CD4-positive, alpha-beta T cell (primary cell): ENCODE measurements around the gene MCTP1. TPM values are rescaled to one million over a fixed set of nuclear protein-coding genes. Genes with fewer than 3 reads are reported as not detected.

Experiments used
- ATAC-seq: fragments of 200-7000 bp; cut with Tn5 transposase; one replicate; pipeline ENCODE4 v1.10.0; 2022; ENCODE audit warnings: mild to moderate bottlenecking; ENCODE audit not compliant: poor library complexity
- CTCF ChIA-PET: fragments of 350-600 bp; sonication (Branson Sonifier 250); formaldehyde crosslinking; loops from one replicate; lab custom pipeline; 2021; ENCODE audit warnings: antibody characterized with exemption, inconsistent platforms; lab: Charles Lee
- POLR2A ChIA-PET: fragments of 350-600 bp; sonication (Branson Sonifier 250); formaldehyde crosslinking; loops from one replicate; lab custom pipeline; 2021; ENCODE audit warnings: antibody characterized with exemption, inconsistent platforms; lab: Charles Lee
- DNase-seq, 14 experiments: peaks; one replicate each; pipeline ENCODE4 v3.0.0-alpha.2; 2013 to 2020; ENCODE audit warnings: mixed read lengths in 2 of 14
- H3K27ac ChIP-seq, 2 donors: one replicate each; pipeline versions ENCODE4 v1.5.1 to v1.7.0; 2013; ENCODE audit warnings: low read length in 2 of 2, low read depth in 1 of 2, mild to moderate bottlenecking in 1 of 2
- H3K27me3 ChIP-seq, 2 experiments: 1 replicate in 1 of 2; 2 replicates in 1 of 2; pipeline versions ENCODE4 v1.6.1 to v1.7.0; 2013; ENCODE audit warnings: low read length in 2 of 2, control low read depth in 1 of 2, mild to moderate bottlenecking in 1 of 2, moderate library complexity in 1 of 2; ENCODE audit not compliant: insufficient read depth in 2 of 2, control insufficient read depth in 1 of 2
- H3K36me3 ChIP-seq: one replicate; pipeline ENCODE4 v1.6.1; 2013; ENCODE audit warnings: low read length, control low read depth; ENCODE audit not compliant: insufficient read depth
- H3K4me1 ChIP-seq: one replicate; pipeline ENCODE4 v1.6.1; 2013; ENCODE audit warnings: low read length, control low read depth; ENCODE audit not compliant: insufficient read depth
- H3K4me3 ChIP-seq: one replicate; pipeline ENCODE4 v1.5.1; 2013; ENCODE audit warnings: mild to moderate bottlenecking, low read length, moderate library complexity
- H3K9me3 ChIP-seq, 2 experiments: 1 replicate in 1 of 2; 2 replicates in 1 of 2; pipeline versions ENCODE4 v1.6.1 to v1.7.0; 2013; ENCODE audit warnings: low read length in 2 of 2, mild to moderate bottlenecking in 2 of 2, control low read depth in 1 of 2, moderate library complexity in 1 of 2; ENCODE audit not compliant: control insufficient read depth in 1 of 2, insufficient read depth in 1 of 2
- H3K27ac Mint-ChIP-seq: one replicate; pipeline ENCODE4 v1.8.0; 2020; ENCODE audit warnings: mixed read lengths
- H3K27me3 Mint-ChIP-seq: one replicate; pipeline ENCODE4 v1.8.0; 2021; ENCODE audit warnings: mixed read lengths
- H3K36me3 Mint-ChIP-seq: one replicate; pipeline ENCODE4 v1.8.0; 2021; ENCODE audit warnings: low read depth, mixed read lengths
- H3K4me1 Mint-ChIP-seq: one replicate; pipeline ENCODE4 v1.8.0; 2021; ENCODE audit warnings: low read depth, mixed read lengths
- H3K4me3 Mint-ChIP-seq: one replicate; pipeline ENCODE4 v1.8.0; 2020; ENCODE audit warnings: mild to moderate bottlenecking, mixed read lengths
- H3K9me3 Mint-ChIP-seq: one replicate; pipeline ENCODE4 v1.8.0; 2020; ENCODE audit warnings: mixed read lengths
- intact Hi-C, 2 experiments: fragments of 100-400 bp; cut with DNase I in 1 of 2; cut with micrococcal nuclease in 1 of 2; formaldehyde crosslinking; loops; one replicate each; pipeline versions ENCODE4 v1.15.1 to v1.9.0; 2023 to 2025; cut with DNase I, micrococcal nuclease
- total RNA-seq, 174 experiments: library from RNA in 2 of 174; stranded (reverse) in 2 of 174; gene quantifications; one replicate each; pipeline ENCODE4 v1.2.3 and lab custom pipeline; 2021 to 2026
- TF ChIP-seq, protein P1 (sequence below): fragments of 200-600 bp; IDR thresholded peaks from one replicate; pipeline ENCODE4 v1.8.0; 2022; ENCODE audit warnings: antibody characterized with exemption, mild to moderate bottlenecking

Gene MCTP1
- total RNA-seq, 2 experiments from 2014 or later: 2.1 to 2.7 TPM

DNA sequence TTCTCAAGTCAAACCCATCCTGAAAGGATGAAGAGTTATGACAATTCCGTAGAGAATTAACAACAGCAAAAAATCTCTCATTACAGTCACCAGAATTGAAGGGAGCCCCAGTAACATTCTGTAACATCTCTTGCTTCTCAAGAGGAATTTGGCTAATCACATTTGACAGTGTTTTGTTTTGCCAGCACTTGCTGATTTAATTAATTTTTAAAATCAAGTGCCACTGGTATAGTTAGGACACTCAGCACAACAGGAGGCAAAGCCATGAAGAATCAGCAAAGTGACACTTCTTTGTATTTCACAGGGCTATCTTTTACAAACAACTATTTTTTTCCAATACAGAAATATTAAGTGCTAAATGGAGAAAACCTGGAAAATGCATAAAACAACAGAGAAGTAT, 152.8 kb downstream of the MCTP1 start:
- H3K27ac ChIP-seq: no peak overlapping the region
- H3K4me1 Mint-ChIP-seq: no peaks in the 10 kb centered on the region
- H3K27me3 Mint-ChIP-seq: no peaks in the 10 kb centered on the region
- intact Hi-C loops: no loop called here
- H3K9me3 Mint-ChIP-seq: peaks cover 2% of the 10 kb centered on the region
- H3K36me3 ChIP-seq: no peaks in the 10 kb centered on the region
- H3K27me3 ChIP-seq: no peaks in the 10 kb centered on the region
- no peak overlapping the region for H3K27ac Mint-ChIP-seq
- H3K9me3 ChIP-seq: peaks cover 0 to 4% of the 10 kb centered on the region in 2 experiments
- H3K4me3 ChIP-seq: no peak overlapping the region
- POLR2A ChIA-PET: no interaction called here
- no peak overlapping the region for H3K4me3 Mint-ChIP-seq
- TF ChIP-seq, protein P1, sequence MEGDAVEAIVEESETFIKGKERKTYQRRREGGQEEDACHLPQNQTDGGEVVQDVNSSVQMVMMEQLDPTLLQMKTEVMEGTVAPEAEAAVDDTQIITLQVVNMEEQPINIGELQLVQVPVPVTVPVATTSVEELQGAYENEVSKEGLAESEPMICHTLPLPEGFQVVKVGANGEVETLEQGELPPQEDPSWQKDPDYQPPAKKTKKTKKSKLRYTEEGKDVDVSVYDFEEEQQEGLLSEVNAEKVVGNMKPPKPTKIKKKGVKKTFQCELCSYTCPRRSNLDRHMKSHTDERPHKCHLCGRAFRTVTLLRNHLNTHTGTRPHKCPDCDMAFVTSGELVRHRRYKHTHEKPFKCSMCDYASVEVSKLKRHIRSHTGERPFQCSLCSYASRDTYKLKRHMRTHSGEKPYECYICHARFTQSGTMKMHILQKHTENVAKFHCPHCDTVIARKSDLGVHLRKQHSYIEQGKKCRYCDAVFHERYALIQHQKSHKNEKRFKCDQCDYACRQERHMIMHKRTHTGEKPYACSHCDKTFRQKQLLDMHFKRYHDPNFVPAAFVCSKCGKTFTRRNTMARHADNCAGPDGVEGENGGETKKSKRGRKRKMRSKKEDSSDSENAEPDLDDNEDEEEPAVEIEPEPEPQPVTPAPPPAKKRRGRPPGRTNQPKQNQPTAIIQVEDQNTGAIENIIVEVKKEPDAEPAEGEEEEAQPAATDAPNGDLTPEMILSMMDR: no peak
- DNase-seq (no peak), ATAC-seq (no peak)
- H3K4me1 ChIP-seq: no peaks in the 10 kb centered on the region
- CTCF ChIA-PET: no interaction called here
- H3K36me3 Mint-ChIP-seq: no peaks in the 10 kb centered on the region

DNA sequence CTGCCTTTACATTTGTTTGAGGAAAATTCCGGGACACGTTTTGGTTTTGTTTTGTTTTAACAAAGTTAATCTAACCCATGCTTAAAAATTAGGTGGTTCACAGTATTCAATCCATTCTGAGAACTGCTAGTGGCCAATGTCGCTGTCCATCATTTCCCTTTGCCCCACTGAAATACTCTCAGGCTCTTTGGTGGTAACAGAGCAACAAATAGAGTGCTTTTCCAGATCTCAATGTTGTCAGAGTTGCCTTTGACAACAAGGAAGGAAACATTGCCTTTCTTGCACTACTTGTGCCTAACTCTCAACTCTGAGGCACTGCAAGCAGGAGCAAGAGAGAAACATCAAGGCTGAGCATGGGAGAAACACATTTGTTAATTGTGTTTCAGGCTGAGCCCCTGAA, 154.0 kb downstream of the MCTP1 start:
- POLR2A ChIA-PET: no interaction called here
- no peak for DNase-seq
- no peaks in the 10 kb centered on the region for H3K27me3 Mint-ChIP-seq
- intact Hi-C loops: no loop called here
- no peaks in the 10 kb centered on the region for H3K4me1 ChIP-seq
- peaks cover 2% of the 10 kb centered on the region for H3K9me3 Mint-ChIP-seq
- H3K27me3 ChIP-seq: no peaks in the 10 kb centered on the region
- H3K27ac Mint-ChIP-seq: no peak overlapping the region
- no peak overlapping the region for H3K4me3 Mint-ChIP-seq
- peaks cover 0 to 4% of the 10 kb centered on the region in 2 experiments for H3K9me3 ChIP-seq
- no peak for ATAC-seq
- H3K27ac ChIP-seq: no peak overlapping the region
- CTCF ChIA-PET: no interaction called here
- TF ChIP-seq, protein P1: no peak
- no peak overlapping the region for H3K4me3 ChIP-seq
- no peaks in the 10 kb centered on the region for H3K36me3 Mint-ChIP-seq
- no peaks in the 10 kb centered on the region for H3K4me1 Mint-ChIP-seq
- no peaks in the 10 kb centered on the region for H3K36me3 ChIP-seq

DNA sequence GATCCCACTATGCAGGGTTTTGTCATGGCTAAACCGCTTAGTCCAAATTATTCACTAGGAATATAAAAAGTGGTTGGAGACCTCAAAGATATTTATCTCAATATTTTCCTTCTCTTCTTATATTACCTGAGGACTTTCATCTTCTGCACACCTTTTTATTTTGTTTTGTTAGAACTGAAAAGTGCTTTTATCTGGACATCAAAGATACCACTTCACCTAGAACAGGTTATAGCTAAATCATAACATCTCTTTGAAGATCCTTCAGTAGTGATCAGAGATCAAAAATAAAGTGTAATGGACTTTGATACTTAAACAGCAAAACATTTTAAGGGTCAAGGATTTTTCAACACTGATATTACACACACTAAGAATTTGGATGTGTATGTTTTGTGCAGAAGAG, 160.2 kb downstream of the MCTP1 start:
- ATAC-seq: no peak
- Mint-ChIP-seq H3K27me3 (no peaks in the 10 kb centered on the region), H3K4me1 (no peaks in the 10 kb centered on the region), H3K27ac (no peak overlapping the region), H3K36me3 (no peaks in the 10 kb centered on the region), H3K9me3 (peaks cover 2% of the 10 kb centered on the region), H3K4me3 (no peak overlapping the region)
- H3K27ac ChIP-seq: no peak overlapping the region
- peaks cover 0 to 3% of the 10 kb centered on the region in 2 experiments for H3K9me3 ChIP-seq
- no peaks in the 10 kb centered on the region for H3K27me3 ChIP-seq
- DNase-seq: no peak
- no peaks in the 10 kb centered on the region for H3K36me3 ChIP-seq
- TF ChIP-seq, protein P1: no peak
- H3K4me1 ChIP-seq: no peaks in the 10 kb centered on the region
- ChIA-PET CTCF (no interaction called here), POLR2A (no interaction called here)
- no peak overlapping the region for H3K4me3 ChIP-seq
- intact Hi-C loops: no loop called here
